Measurements from ENCODE around the gene FCMR.

FCMR gene

DNA sequence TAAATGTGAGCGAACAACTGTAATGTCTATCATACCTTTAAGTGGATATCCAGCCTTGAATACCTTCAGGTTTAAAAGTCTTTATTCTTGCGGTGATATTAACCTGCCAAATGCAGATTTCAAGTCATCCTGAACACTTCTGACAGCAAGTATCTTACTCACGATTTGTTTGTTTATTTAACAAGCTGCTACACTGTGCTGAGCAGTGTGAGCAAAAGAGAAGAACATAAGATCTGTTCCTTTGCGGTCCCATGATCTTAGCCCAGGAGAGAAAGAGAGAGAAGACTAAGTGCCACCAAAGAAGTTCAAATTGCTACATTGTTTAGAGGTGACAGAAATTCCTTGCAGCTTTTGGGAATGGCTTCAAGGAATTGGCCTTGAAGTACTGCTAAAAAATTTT lies 34.0 kb downstream of the FCMR start:
- H3K4me3 ChIP-seq (ENCODE audit: low read length), result no peak overlapping the region
- no peaks in the 10 kb centered on the region for H3K9me2 ChIP-seq (replicated peaks; ENCODE audit: control insufficient read depth, low read length)
- H3K27me3 ChIP-seq (ENCODE audit: control insufficient read depth, low read length), result peaks cover 32% of the 10 kb centered on the region
- no peaks in the 10 kb centered on the region for H3F3A ChIP-seq (ENCODE audit: control insufficient read depth, insufficient read depth)
- H3K4me1 ChIP-seq (ENCODE audit: control insufficient read depth, low read length), result peaks cover 10% of the 10 kb centered on the region
- no peaks in the 10 kb centered on the region for H3K36me3 ChIP-seq (ENCODE audit: control insufficient read depth, low read length)
- H3K27ac ChIP-seq (ENCODE audit: low read depth, low read length), result no peak overlapping the region
- H3K9me3 ChIP-seq (ENCODE audit: control insufficient read depth, insufficient read depth, low read length), result no peaks in the 10 kb centered on the region
- no peaks in the 10 kb centered on the region for H4K20me1 ChIP-seq (ENCODE audit: control insufficient read depth, insufficient read depth, low read depth, low read length)
- no peaks in the 10 kb centered on the region for H3K79me2 ChIP-seq (ENCODE audit: control insufficient read depth, low read length)
- H3K4me2 ChIP-seq (ENCODE audit: low read length), result no peak overlapping the region
- no peak for TF ChIP-seq EZH2phosphoT487 (IDR thresholded peaks at IDR 0.05; ENCODE audit: borderline replicate concordance, low read length)

DNA sequence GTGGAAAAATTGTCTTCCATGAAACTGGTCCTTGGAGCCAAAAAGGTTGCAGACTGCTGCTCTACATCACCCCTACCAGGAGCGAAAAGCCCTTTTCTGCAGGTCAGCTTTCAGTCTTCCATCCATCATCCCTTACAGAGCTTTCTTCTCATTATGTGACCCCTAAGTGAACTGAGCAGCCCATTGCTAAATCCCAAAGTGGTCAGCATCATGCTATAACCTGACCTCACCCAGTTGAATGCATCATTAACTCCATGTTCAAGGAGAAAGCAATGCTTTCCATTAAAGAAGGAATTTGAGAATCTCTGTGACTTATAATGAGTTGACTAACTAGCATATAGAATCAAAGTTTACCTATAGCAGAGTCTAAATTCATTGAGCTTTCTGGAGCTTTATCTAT lies 34.9 kb downstream of the FCMR start:
- H3K27me3 ChIP-seq (ENCODE audit: control insufficient read depth, low read length), result peaks cover 29% of the 10 kb centered on the region
- H3K36me3 ChIP-seq (ENCODE audit: control insufficient read depth, low read length), result no peaks in the 10 kb centered on the region
- no peak overlapping the region for H3K4me3 ChIP-seq (ENCODE audit: low read length)
- H3K4me1 ChIP-seq (ENCODE audit: control insufficient read depth, low read length), result peaks cover 10% of the 10 kb centered on the region
- H3K9me3 ChIP-seq (ENCODE audit: control insufficient read depth, insufficient read depth, low read length), result no peaks in the 10 kb centered on the region
- TF ChIP-seq EZH2phosphoT487 (IDR thresholded peaks at IDR 0.05; ENCODE audit: borderline replicate concordance, low read length) (no peak), CTCF (IDR thresholded peaks at IDR 0.05; ENCODE audit: low read depth, low read length, poor library complexity, severe bottlenecking) (no peak)
- no peak overlapping the region for H3K4me2 ChIP-seq (ENCODE audit: low read length)
- no peak overlapping the region for H3K27ac ChIP-seq (ENCODE audit: low read depth, low read length)
- H3K9me2 ChIP-seq (replicated peaks; ENCODE audit: control insufficient read depth, low read length), result no peaks in the 10 kb centered on the region
- H3F3A ChIP-seq (ENCODE audit: control insufficient read depth, insufficient read depth), result no peaks in the 10 kb centered on the region
- no peaks in the 10 kb centered on the region for H3K79me2 ChIP-seq (ENCODE audit: control insufficient read depth, low read length)
- H4K20me1 ChIP-seq (ENCODE audit: control insufficient read depth, insufficient read depth, low read depth, low read length), result no peaks in the 10 kb centered on the region

DNA sequence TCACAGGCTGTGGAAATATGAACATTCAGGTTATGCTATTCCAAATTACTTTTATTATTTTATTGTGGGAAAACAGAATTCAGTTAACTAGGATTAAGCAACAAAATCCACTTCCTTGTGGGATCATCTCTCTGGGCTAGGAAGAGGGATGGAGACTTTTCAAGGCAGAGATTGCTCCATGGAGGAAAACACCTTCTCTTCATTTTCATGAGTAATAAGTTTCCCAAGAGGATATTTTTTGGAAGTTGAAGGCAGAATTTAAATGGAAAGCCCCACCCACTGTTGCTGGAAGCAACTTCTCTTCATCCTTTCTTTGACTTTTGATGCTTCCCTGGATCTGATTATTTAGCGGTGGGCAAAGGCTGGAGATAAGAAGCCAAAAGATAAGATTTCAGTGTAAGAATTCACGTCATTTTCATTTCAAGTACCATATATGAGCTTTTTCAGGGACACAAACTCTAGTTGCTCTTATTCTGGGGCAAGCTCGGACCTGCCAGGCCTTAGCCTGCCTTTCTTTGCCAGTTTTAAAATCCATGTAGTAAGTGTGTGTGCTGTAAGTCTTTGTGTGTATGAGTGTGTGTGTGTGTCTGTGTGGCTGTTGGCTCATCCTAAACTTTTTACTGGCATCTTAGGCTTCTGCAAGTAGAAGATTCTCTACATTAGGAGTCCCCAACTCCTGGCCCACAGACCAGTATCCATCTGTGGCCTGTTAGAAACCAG lies 36.2 kb downstream of the FCMR start:
- Histone ChIP-seq H3K9me2 (replicated peaks; ENCODE audit: control insufficient read depth, low read length) (no peaks in the 10 kb centered on the region), H3K4me3 (ENCODE audit: low read length) (no peak overlapping the region), H3K36me3 (ENCODE audit: control insufficient read depth, low read length) (no peaks in the 10 kb centered on the region), H4K20me1 (ENCODE audit: control insufficient read depth, insufficient read depth, low read depth, low read length) (no peaks in the 10 kb centered on the region), H3K27me3 (ENCODE audit: control insufficient read depth, low read length) (peaks cover 25% of the 10 kb centered on the region), H3F3A (ENCODE audit: control insufficient read depth, insufficient read depth) (no peaks in the 10 kb centered on the region), H3K79me2 (ENCODE audit: control insufficient read depth, low read length) (no peaks in the 10 kb centered on the region), H3K4me1 (ENCODE audit: control insufficient read depth, low read length) (peaks cover 3% of the 10 kb centered on the region), H3K9me3 (ENCODE audit: control insufficient read depth, insufficient read depth, low read length) (no peaks in the 10 kb centered on the region), H3K4me2 (ENCODE audit: low read length) (no peak overlapping the region), H3K27ac (ENCODE audit: low read depth, low read length) (no peak overlapping the region)
- TF ChIP-seq CTCF (IDR thresholded peaks at IDR 0.05; ENCODE audit: low read depth, low read length, poor library complexity, severe bottlenecking) (no peak), EZH2phosphoT487 (IDR thresholded peaks at IDR 0.05; ENCODE audit: borderline replicate concordance, low read length) (no peak)

DNA sequence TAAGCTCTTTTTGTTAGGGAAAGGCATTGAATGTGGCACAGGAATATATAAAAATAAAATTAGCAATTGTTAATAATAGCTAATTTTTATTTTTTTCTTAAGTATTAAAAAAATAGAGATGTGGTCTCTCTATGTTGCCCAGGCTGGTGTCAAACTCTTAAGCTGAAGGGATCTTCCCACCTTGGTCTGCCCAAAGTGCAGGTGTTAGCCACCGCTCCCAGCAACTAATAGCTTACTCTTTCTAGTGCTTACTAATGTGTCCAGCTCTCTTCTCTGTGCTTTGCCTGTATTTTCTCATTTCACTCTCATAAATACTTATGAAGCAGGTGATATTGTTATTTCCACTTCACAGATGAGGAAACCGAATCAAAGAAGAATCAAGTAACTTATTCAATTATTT lies 37.9 kb downstream of the FCMR start:
- no peak overlapping the region for H3K4me2 ChIP-seq (ENCODE audit: low read length)
- H3K27ac ChIP-seq (ENCODE audit: low read depth, low read length), result no peak overlapping the region
- no peaks in the 10 kb centered on the region for H3K4me1 ChIP-seq (ENCODE audit: control insufficient read depth, low read length)
- no peaks in the 10 kb centered on the region for H3K9me2 ChIP-seq (replicated peaks; ENCODE audit: control insufficient read depth, low read length)
- no peaks in the 10 kb centered on the region for H3K9me3 ChIP-seq (ENCODE audit: control insufficient read depth, insufficient read depth, low read length)
- TF ChIP-seq CTCF (IDR thresholded peaks at IDR 0.05; ENCODE audit: low read depth, low read length, poor library complexity, severe bottlenecking), result no peak
- no peaks in the 10 kb centered on the region for H3K79me2 ChIP-seq (ENCODE audit: control insufficient read depth, low read length)
- H3K4me3 ChIP-seq (ENCODE audit: low read length), result no peak overlapping the region
- peaks cover 18% of the 10 kb centered on the region for H3K27me3 ChIP-seq (ENCODE audit: control insufficient read depth, low read length)
- H3K36me3 ChIP-seq (ENCODE audit: control insufficient read depth, low read length), result no peaks in the 10 kb centered on the region
- no peaks in the 10 kb centered on the region for H4K20me1 ChIP-seq (ENCODE audit: control insufficient read depth, insufficient read depth, low read depth, low read length)
- no peaks in the 10 kb centered on the region for H3F3A ChIP-seq (ENCODE audit: control insufficient read depth, insufficient read depth)

All from DOHH2 (cell line).